Endodermal cell (in vitro differentiated cells): ENCODE results near the gene TMED1. TPM values are rescaled to one million over a fixed set of nuclear protein-coding genes. Genes with fewer than 3 reads are reported as not detected.

Source experiments
- DNase-seq: peaks from one replicate; pipeline ENCODE4 v3.0.0-alpha.2; 2017
- H3K27ac ChIP-seq: 2 replicates; pipeline ENCODE4 v1.5.1; 2013; ENCODE audit warnings: mild to moderate bottlenecking, low read depth, low read length, moderate library complexity
- H3K27me3 ChIP-seq: 2 replicates; pipeline ENCODE4 v1.6.1; 2013; ENCODE audit warnings: mild to moderate bottlenecking, low read length, moderate library complexity; ENCODE audit not compliant: insufficient read depth, control insufficient read depth, poor library complexity, severe bottlenecking
- H3K36me3 ChIP-seq: 2 replicates; pipeline ENCODE4 v1.7.0; 2013; ENCODE audit warnings: mild to moderate bottlenecking, low read length, moderate library complexity; ENCODE audit not compliant: control insufficient read depth, insufficient read depth
- H3K4me1 ChIP-seq: one replicate; pipeline ENCODE4 v1.7.0; 2013; ENCODE audit warnings: low read length; ENCODE audit not compliant: control insufficient read depth, insufficient read depth
- H3K4me3 ChIP-seq: 2 replicates; pipeline ENCODE4 v1.5.1; 2013; ENCODE audit warnings: mild to moderate bottlenecking, low read length, moderate library complexity
- H3K9ac ChIP-seq: 2 replicates; pipeline ENCODE4 v1.6.1; 2013; ENCODE audit warnings: mild to moderate bottlenecking, low read length, moderate library complexity; ENCODE audit not compliant: poor library complexity, severe bottlenecking; ENCODE audit errors: extremely low read depth
- H3K9me3 ChIP-seq: 2 replicates; pipeline ENCODE4 v1.6.1; 2013; ENCODE audit warnings: mild to moderate bottlenecking, low read length, moderate library complexity; ENCODE audit not compliant: control insufficient read depth
- H3K27ac Mint-ChIP-seq: 2 replicates; pipeline ENCODE4 v1.8.0; 2020; ENCODE audit warnings: mixed read lengths
- H3K27me3 Mint-ChIP-seq: 2 replicates; pipeline ENCODE4 v1.8.0; 2021; ENCODE audit warnings: mild to moderate bottlenecking, mixed read lengths; ENCODE audit not compliant: insufficient read depth
- H3K36me3 Mint-ChIP-seq: 2 replicates; pipeline ENCODE4 v1.8.0; 2020; ENCODE audit warnings: low read depth, mixed read lengths
- H3K4me1 Mint-ChIP-seq: 2 replicates; pipeline ENCODE4 v1.8.0; 2020; ENCODE audit warnings: mixed read lengths
- H3K4me3 Mint-ChIP-seq: 2 replicates; pipeline ENCODE4 v1.8.0; 2020; ENCODE audit warnings: mild to moderate bottlenecking, moderate library complexity, mixed read lengths
- H3K9me3 Mint-ChIP-seq: 2 replicates; pipeline ENCODE4 v1.8.0; 2020; ENCODE audit warnings: mild to moderate bottlenecking, mixed read lengths
- WGBS, 2 experiments: methylation state at CpG; one replicate each; pipeline versions ENCODE4 v1.1.5 to v1.1.7; 2013; ENCODE audit warnings: missing lambda C conversion rate in 2 of 2, mixed read lengths in 1 of 2; ENCODE audit not compliant: insufficient coverage in 1 of 2, insufficient read length in 1 of 2; 5-methylcytosine and 5-hydroxymethylcytosine counted together
- total RNA-seq, 2 donors: library from RNA; stranded (reverse); fragmentation: NEBNext Ultra II Directional in 1 of 2; extraction: Animal tissue kit (Norgen Biotek cat#: 25700) in 1 of 2; gene quantifications; 2 replicates in 1 of 2; 3 replicates in 1 of 2; pipeline ENCODE4 v1.2.1, GENCODE V29; 2021
- TF ChIP-seq, protein P1 (sequence below): fragments of 200-600 bp; sonication (generic); conservative IDR thresholded peaks from 2 replicates; pipeline ENCODE4 v1.5.0; 2021; ENCODE audit warnings: antibody characterized with exemption, mild to moderate bottlenecking

Gene TMED1
- total RNA-seq, 2 donors from 2014 or later, result 19.7 to 34.5 TPM

DNA sequence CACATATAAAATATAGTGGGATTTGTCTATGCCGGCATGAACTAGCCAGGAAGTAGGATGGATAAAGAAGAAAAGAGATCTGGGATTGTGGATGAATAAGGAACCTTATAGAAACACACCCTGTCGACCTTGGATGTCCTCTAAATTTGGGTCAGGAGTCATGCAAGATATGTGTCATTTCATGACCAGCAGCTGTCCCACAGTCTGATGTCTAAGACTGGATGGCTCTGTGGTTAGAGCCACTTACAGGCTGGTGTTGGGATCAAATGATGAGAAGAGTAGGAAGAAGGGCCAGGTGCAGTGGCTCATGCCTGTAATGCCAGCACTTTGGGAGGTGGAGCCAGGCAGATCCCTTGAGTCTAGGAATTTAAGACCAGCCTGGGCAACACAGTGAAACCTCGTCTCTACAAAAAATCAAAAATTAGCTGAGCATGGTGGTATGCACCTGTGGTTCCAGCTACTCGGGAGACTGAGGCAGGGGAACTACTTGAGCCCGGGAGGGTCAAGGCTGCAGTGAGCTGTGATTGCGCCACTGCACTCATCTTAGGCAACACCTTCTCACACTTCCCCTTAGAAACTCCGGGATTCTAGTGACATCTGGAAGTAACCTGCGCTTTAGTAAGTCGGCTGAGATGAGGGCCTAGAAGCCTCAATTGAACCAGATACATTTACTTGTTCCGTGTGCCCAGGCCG lies 30.8 kb downstream of the TMED1 start:
- Mint-ChIP-seq H3K27me3 (no peaks in the 10 kb centered on the region), H3K36me3 (peaks cover 60% of the 10 kb centered on the region), H3K4me3 (no peak overlapping the region), H3K9me3 (no peaks in the 10 kb centered on the region), H3K27ac (no peak overlapping the region), H3K4me1 (peaks cover 5% of the 10 kb centered on the region)
- Histone ChIP-seq H3K27ac (no peak overlapping the region), H3K4me1 (no peaks in the 10 kb centered on the region), H3K27me3 (no peaks in the 10 kb centered on the region), H3K9me3 (no peaks in the 10 kb centered on the region), H3K9ac (no peak overlapping the region), H3K36me3 (peaks cover 55% of the 10 kb centered on the region), H3K4me3 (no peak overlapping the region)
- TF ChIP-seq, protein P1, sequence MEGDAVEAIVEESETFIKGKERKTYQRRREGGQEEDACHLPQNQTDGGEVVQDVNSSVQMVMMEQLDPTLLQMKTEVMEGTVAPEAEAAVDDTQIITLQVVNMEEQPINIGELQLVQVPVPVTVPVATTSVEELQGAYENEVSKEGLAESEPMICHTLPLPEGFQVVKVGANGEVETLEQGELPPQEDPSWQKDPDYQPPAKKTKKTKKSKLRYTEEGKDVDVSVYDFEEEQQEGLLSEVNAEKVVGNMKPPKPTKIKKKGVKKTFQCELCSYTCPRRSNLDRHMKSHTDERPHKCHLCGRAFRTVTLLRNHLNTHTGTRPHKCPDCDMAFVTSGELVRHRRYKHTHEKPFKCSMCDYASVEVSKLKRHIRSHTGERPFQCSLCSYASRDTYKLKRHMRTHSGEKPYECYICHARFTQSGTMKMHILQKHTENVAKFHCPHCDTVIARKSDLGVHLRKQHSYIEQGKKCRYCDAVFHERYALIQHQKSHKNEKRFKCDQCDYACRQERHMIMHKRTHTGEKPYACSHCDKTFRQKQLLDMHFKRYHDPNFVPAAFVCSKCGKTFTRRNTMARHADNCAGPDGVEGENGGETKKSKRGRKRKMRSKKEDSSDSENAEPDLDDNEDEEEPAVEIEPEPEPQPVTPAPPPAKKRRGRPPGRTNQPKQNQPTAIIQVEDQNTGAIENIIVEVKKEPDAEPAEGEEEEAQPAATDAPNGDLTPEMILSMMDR, result no peak
- 94 to 97% methylated on average over 11 of the region's 11 CpGs for WGBS, 2 experiments
- no peak for DNase-seq

DNA sequence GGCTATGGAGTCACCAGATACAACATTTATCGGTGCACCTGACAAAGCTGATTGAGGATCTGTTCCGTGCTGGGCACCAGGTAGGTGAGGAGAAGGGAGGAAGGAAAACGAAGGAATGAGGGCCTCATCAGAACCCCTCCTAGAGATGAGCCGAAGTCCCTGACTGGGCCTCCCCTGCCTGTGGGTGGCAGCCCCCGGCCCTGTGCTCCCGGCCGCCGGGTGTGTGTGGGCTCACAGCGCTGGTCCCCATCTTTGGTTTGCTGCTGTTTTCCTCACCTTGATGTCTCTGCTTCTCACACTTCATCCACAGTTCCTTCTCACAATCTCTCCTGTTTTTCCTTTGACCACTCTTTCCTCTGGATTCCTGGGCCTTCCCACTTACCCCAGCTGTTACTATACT lies 32.8 kb downstream of the TMED1 start:
- TF ChIP-seq, protein P1, result no peak
- H3K27ac Mint-ChIP-seq, result peak overlapping the region; percentile 91
- DNase-seq, result no peak
- Histone ChIP-seq H3K4me3 (no peak overlapping the region), H3K9me3 (no peaks in the 10 kb centered on the region), H3K27me3 (no peaks in the 10 kb centered on the region), H3K9ac (no peak overlapping the region), H3K27ac (no peak overlapping the region), H3K36me3 (peaks cover 42% of the 10 kb centered on the region), H3K4me1 (no peaks in the 10 kb centered on the region)
- WGBS, 2 experiments, result 91 to 100% methylated on average over 2 to 9 of the region's 9 CpGs
- no peaks in the 10 kb centered on the region for H3K27me3 Mint-ChIP-seq
- H3K4me3 Mint-ChIP-seq, result no peak overlapping the region
- peaks cover 5% of the 10 kb centered on the region for H3K4me1 Mint-ChIP-seq
- H3K9me3 Mint-ChIP-seq, result no peaks in the 10 kb centered on the region
- peaks cover 60% of the 10 kb centered on the region for H3K36me3 Mint-ChIP-seq

DNA sequence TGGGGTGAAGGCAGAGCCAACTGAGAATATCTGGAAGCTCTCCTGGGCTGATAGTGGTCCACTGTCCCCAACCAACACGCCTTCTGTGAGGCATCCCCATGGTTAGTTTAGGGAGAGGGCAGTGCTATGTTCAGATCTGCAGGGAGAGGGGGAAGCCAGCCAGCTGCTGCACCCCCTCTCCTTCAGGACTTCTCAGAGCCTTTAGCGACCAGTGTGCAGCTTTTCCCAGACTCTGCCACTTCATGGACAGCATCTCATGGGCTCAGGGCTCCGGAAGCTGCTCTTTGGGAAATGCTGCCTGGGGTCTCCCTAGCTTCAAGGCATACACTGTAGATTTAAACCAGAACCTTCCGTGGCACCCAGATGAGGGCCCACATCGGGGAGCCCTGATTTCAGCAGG lies 33.5 kb downstream of the TMED1 start:
- peak overlapping the region; percentile 91 for H3K27ac Mint-ChIP-seq
- Histone ChIP-seq H3K27me3 (no peaks in the 10 kb centered on the region), H3K4me1 (no peaks in the 10 kb centered on the region), H3K9me3 (no peaks in the 10 kb centered on the region), H3K9ac (no peak overlapping the region), H3K36me3 (peaks cover 42% of the 10 kb centered on the region), H3K4me3 (no peak overlapping the region), H3K27ac (no peak overlapping the region)
- no peak for DNase-seq
- WGBS, 2 experiments, result 99 to 100% methylated on average over 5 of the region's 5 CpGs
- H3K27me3 Mint-ChIP-seq, result no peaks in the 10 kb centered on the region
- no peaks in the 10 kb centered on the region for H3K9me3 Mint-ChIP-seq
- peaks cover 5% of the 10 kb centered on the region for H3K4me1 Mint-ChIP-seq
- no peak overlapping the region for H3K4me3 Mint-ChIP-seq
- H3K36me3 Mint-ChIP-seq, result peaks cover 64% of the 10 kb centered on the region
- TF ChIP-seq, protein P1, result no peak
